GM12891 (cell line): ENCODE results near the gene VWA3B.

ENCODE experiments used
- PAX5 ChIP-seq: IDR thresholded peaks from 2 replicates; pipeline ENCODE4 v1.6.1; 2011; ENCODE audit warnings: low read length, moderate library complexity, mild to moderate bottlenecking; ENCODE audit not compliant: insufficient read depth, severe bottlenecking
- POLR2A ChIP-seq: IDR thresholded peaks from 2 replicates; pipeline ENCODE4 v1.6.1; 2011; ENCODE audit warnings: low read depth, low read length, control low read depth
- POLR2AphosphoS5 ChIP-seq: IDR thresholded peaks from 2 replicates; pipeline ENCODE4 v1.6.1; 2011; ENCODE audit warnings: low read depth, low read length, control low read depth
- SPI1 ChIP-seq: IDR thresholded peaks from 2 replicates; pipeline ENCODE4 v1.6.1; 2011; ENCODE audit warnings: low read depth, low read length, control low read depth
- TAF1 ChIP-seq: IDR thresholded peaks from 2 replicates; pipeline ENCODE4 v1.6.1; 2011; ENCODE audit warnings: low read depth, low read length, control low read depth

DNA sequence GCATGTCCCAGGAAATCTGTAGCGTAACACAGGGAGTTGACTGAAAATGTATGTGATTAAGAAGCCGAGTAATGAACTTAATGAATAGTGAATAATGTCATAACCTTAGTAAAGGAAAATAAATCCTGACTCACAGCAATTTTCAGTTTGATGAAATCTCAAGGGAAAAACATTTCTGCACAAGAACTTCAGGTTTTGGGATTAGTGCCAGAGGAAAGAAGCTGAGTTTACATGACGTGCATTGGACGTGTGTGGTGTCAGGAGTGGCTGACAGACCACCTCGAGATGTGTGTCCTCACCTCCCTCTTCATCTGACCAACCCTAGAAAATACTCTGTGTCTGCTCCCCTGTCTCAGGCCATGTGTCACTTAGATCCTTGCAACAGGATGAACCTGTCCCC, 39.1 kb downstream of the VWA3B start:
- TF ChIP-seq POLR2A (no peak), POLR2AphosphoS5 (no peak), PAX5 (no peak), TAF1 (no peak), SPI1 (no peak)
